ENCODE measurements around the gene KRT72. TPM values are rescaled to one million over a fixed set of nuclear protein-coding genes. Genes with fewer than 3 reads are reported as not detected.

Gene KRT72
- polyA plus RNA-seq, 1 donor (not counting 4 experiments of a cell fraction or from before 2014, with no cell fraction given) = not detected

GRCh38 chr12:52615912-52616311 lies 14.6 kb upstream of the KRT72 start:
- H2AFZ ChIP-seq (ENCODE audit: control insufficient read depth, low read length) = no peak overlapping the region
- H3K27me3 ChIP-seq (ENCODE audit: control insufficient read depth, extremely low read depth, insufficient read depth, low read length) = peaks cover 18% of the 10 kb centered on the region
- H3K4me1 ChIP-seq (ENCODE audit: control insufficient read depth, extremely low read depth, insufficient read depth, low read length) = no peaks in the 10 kb centered on the region
- dilution Hi-C loops (cut with MboI; ENCODE audit: extremely low pct_ligation_motif_present, low sequenced_read_pairs) = no loop called here
- no peak overlapping the region for H3K4me3 ChIP-seq (ENCODE audit: control insufficient read depth in 2 of 3, extremely low read depth in 1 of 3, insufficient read depth in 2 of 3, low read depth in 1 of 3, low read length in 3 of 3)
- H3K9me1 ChIP-seq (ENCODE audit: control insufficient read depth, extremely low read depth, insufficient read depth, low read length) = no peaks in the 10 kb centered on the region
- H3K9ac ChIP-seq (ENCODE audit: control insufficient read depth, extremely low read depth, insufficient read depth, low read length) = no peak overlapping the region
- H3K27ac ChIP-seq (ENCODE audit: control insufficient read depth, insufficient read depth, low read length) = no peak overlapping the region
- FAIRE-seq = no peak
- TF ChIP-seq CTCF (optimal IDR thresholded peaks at IDR 0.05 in 1 of 3, IDR thresholded peaks at IDR 0.05 in 1 of 3, conservative IDR thresholded peaks at IDR 0.05 in 1 of 3; ENCODE audit: extremely low read depth in 1 of 3, insufficient read depth in 2 of 3, low read length in 3 of 3) (no peak), EZH2 (IDR thresholded peaks at IDR 0.05; ENCODE audit: low read length) (no peak)
- H3K9me3 ChIP-seq (ENCODE audit: control insufficient read depth, low read depth, low read length) = no peaks in the 10 kb centered on the region
- H3K4me2 ChIP-seq (ENCODE audit: control insufficient read depth, extremely low read depth, insufficient read depth, low read depth, low read length) = no peak overlapping the region
- H4K20me1 ChIP-seq (ENCODE audit: control insufficient read depth, extremely low read depth, insufficient read depth, low read length) = no peaks in the 10 kb centered on the region
- no peak for DNase-seq (ENCODE audit: low read depth, low spot score)
- no peaks in the 10 kb centered on the region for H3K79me2 ChIP-seq (ENCODE audit: control insufficient read depth, insufficient read depth, low read length)
- no peaks in the 10 kb centered on the region for H3K36me3 ChIP-seq (ENCODE audit: control insufficient read depth in 2 of 2, extremely low read depth in 1 of 2, insufficient read depth in 2 of 2, low read length in 2 of 2)

GRCh38 chr12:52615208-52615868 lies 14.1 kb upstream of the KRT72 start:
- TF ChIP-seq EZH2 (IDR thresholded peaks at IDR 0.05; ENCODE audit: low read length) (no peak), CTCF (optimal IDR thresholded peaks at IDR 0.05 in 1 of 3, IDR thresholded peaks at IDR 0.05 in 1 of 3, conservative IDR thresholded peaks at IDR 0.05 in 1 of 3; ENCODE audit: extremely low read depth in 1 of 3, insufficient read depth in 2 of 3, low read length in 3 of 3) (no peak)
- dilution Hi-C loops (cut with MboI; ENCODE audit: extremely low pct_ligation_motif_present, low sequenced_read_pairs) = no loop called here
- Histone ChIP-seq H3K4me3 (ENCODE audit: control insufficient read depth in 2 of 3, extremely low read depth in 1 of 3, insufficient read depth in 2 of 3, low read depth in 1 of 3, low read length in 3 of 3) (no peak overlapping the region), H3K4me2 (ENCODE audit: control insufficient read depth, extremely low read depth, insufficient read depth, low read depth, low read length) (no peak overlapping the region), H3K36me3 (ENCODE audit: control insufficient read depth in 2 of 2, extremely low read depth in 1 of 2, insufficient read depth in 2 of 2, low read length in 2 of 2) (no peaks in the 10 kb centered on the region), H3K79me2 (ENCODE audit: control insufficient read depth, insufficient read depth, low read length) (no peaks in the 10 kb centered on the region), H3K27me3 (ENCODE audit: control insufficient read depth, extremely low read depth, insufficient read depth, low read length) (peaks cover 23% of the 10 kb centered on the region), H3K9ac (ENCODE audit: control insufficient read depth, extremely low read depth, insufficient read depth, low read length) (no peak overlapping the region), H3K9me3 (ENCODE audit: control insufficient read depth, low read depth, low read length) (no peaks in the 10 kb centered on the region), H2AFZ (ENCODE audit: control insufficient read depth, low read length) (no peak overlapping the region), H3K9me1 (ENCODE audit: control insufficient read depth, extremely low read depth, insufficient read depth, low read length) (no peaks in the 10 kb centered on the region), H4K20me1 (ENCODE audit: control insufficient read depth, extremely low read depth, insufficient read depth, low read length) (no peaks in the 10 kb centered on the region), H3K27ac (ENCODE audit: control insufficient read depth, insufficient read depth, low read length) (no peak overlapping the region), H3K4me1 (ENCODE audit: control insufficient read depth, extremely low read depth, insufficient read depth, low read length) (no peaks in the 10 kb centered on the region)
- FAIRE-seq (no peak), DNase-seq (ENCODE audit: low read depth, low spot score) (no peak)

Data from keratinocyte (primary cell).